GM12891 (cell line): Measurements from ENCODE around the gene FKBP9.
"Not testable (repeated sequence)": the region's sequence is repeated elsewhere in the genome, so short reads cannot be mapped to it uniquely, and the experiment has no call there.

ENCODE experiments used
- POLR2A ChIP-seq: IDR thresholded peaks from 2 replicates; pipeline ENCODE4 v1.6.1; 2011; ENCODE audit warnings: low read depth, low read length, control low read depth
- POLR2AphosphoS5 ChIP-seq: IDR thresholded peaks from 2 replicates; pipeline ENCODE4 v1.6.1; 2011; ENCODE audit warnings: low read depth, low read length, control low read depth
- POU2F2 ChIP-seq: IDR thresholded peaks from 2 replicates; pipeline ENCODE4 v1.6.1; 2011; ENCODE audit warnings: low read depth, mild to moderate bottlenecking, control low read depth, low read length, moderate library complexity
- TAF1 ChIP-seq: IDR thresholded peaks from 2 replicates; pipeline ENCODE4 v1.6.1; 2011; ENCODE audit warnings: low read depth, low read length, control low read depth

DNA sequence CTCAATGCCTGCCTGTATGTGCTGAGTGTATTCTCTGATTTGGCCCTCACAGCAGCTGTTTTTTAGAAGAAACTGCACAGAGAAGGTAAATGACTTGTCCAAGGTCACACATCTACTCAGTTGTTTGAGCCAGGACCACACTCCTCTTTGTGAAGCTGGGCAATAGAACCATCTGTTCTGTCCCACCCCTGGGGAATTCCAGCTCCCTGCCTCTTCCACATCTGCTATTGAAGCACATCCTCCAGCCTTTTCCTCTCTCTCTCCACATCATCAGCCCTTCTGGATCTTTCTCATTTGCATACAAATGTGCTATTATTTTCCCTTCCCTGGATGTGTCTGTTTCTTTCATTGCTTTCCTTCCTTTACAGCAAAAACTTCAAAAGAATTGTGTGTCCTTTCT, 45.9 kb downstream of the FKBP9 start:
- not testable (repeated sequence) for TF ChIP-seq TAF1, POLR2AphosphoS5, POLR2A, POU2F2
